ENCODE measurements around the gene SCLY. TPM values are rescaled to one million over a fixed set of nuclear protein-coding genes. Genes with fewer than 3 reads are reported as not detected.

The SCLY gene
- polyA plus RNA-seq, 1 experiment, result 7.7 TPM

DNA sequence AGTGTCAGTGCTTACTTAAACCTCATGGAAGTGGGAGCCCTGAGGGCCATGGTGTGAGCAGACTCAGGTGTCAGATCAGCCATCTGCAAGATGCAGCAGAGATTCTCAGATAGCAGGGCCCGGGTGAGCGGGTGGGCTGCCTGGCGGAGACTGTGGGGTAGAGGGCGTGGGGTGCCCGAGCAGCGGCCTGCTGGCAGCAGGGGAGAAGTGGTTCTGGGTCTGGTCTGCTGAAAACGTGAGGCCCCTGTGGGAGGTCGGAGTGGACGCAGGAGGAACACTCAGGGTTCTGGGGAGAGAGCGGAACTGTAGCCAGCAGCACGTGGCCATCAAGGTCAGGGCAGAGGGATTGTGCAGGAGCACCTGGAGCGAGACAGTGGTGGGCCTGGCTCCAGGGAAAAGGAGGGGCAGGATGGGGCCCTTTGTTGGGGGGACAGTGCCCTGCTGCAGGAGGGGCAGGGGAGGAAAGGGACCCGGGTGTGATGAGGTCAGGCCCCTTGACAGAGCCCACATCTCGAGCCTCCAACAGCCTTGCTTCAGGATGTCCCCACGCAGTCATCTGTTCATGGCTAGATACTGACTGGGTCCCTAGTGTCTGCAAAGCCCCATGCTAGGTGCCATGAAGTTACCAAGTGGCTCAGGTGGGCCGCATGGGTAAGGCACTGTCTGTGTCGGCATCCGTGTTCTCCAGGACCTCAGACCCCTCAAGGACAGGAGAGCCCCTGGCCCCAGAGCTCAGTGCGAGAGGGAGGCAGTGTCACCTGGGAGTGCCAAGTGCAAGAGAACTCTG is 36.6 kb downstream of the SCLY start:
- H3K4me3 ChIP-seq (ENCODE audit: low read depth, low read length), result no peak overlapping the region
- TF ChIP-seq, protein P1, sequence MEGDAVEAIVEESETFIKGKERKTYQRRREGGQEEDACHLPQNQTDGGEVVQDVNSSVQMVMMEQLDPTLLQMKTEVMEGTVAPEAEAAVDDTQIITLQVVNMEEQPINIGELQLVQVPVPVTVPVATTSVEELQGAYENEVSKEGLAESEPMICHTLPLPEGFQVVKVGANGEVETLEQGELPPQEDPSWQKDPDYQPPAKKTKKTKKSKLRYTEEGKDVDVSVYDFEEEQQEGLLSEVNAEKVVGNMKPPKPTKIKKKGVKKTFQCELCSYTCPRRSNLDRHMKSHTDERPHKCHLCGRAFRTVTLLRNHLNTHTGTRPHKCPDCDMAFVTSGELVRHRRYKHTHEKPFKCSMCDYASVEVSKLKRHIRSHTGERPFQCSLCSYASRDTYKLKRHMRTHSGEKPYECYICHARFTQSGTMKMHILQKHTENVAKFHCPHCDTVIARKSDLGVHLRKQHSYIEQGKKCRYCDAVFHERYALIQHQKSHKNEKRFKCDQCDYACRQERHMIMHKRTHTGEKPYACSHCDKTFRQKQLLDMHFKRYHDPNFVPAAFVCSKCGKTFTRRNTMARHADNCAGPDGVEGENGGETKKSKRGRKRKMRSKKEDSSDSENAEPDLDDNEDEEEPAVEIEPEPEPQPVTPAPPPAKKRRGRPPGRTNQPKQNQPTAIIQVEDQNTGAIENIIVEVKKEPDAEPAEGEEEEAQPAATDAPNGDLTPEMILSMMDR (IDR thresholded peaks at IDR 0.05; ENCODE audit: insufficient read depth, low read depth, low read length), result no peak
- no peaks in the 10 kb centered on the region for H3K27me3 ChIP-seq (ENCODE audit: control insufficient read depth, insufficient read depth, low read length)
- ChIA-PET CTCF (no interaction called here), POLR2A (no interaction called here)
- H3K36me3 ChIP-seq (ENCODE audit: control insufficient read depth, insufficient read depth, low read length), result no peaks in the 10 kb centered on the region
- no peak for DNase-seq (ENCODE audit: low read depth)

DNA sequence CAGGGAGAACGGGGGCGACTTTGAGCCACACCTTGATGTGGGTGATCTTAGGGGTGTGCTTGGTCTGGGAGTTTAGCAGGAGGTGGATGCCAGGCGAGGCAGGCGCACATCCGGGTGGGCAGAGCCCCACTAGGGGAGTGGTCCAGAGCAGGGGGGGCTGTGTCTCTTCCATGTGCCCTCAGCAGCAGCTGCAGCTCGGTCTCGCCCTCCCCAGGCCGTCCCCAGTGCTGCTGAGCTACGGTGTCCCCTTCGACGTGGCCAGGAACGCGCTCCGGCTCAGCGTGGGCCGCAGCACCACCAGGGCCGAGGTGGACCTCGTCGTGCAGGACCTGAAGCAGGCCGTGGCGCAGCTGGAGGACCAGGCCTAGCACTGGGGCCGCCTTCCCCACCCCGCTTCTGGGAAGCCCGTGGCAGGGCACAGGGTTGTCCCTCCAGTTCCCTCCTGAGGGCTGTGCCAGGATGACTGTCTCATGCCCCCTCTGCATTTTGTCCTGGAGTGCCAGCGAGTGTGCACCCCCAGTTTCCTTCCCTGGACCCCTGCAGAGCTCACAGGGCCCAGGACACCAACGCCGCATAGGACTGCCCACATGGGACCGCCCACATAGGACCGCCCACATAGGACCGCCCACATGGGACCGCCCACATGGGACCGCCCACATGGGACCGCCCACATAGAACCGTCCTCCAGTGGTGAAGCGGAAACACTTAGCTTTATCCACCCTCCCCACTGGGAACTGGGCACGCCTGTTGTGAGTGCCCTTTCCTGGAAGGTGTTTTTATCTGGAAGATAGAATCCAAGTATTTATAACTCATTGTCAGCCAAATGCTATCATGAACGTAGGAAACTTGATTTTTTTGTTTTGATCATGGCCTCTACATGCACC is 37.4 kb downstream of the SCLY start:
- POLR2A ChIA-PET, result no interaction called here
- no peak overlapping the region for H3K4me3 ChIP-seq (ENCODE audit: low read depth, low read length)
- no peaks in the 10 kb centered on the region for H3K36me3 ChIP-seq (ENCODE audit: control insufficient read depth, insufficient read depth, low read length)
- H3K27me3 ChIP-seq (ENCODE audit: control insufficient read depth, insufficient read depth, low read length), result no peaks in the 10 kb centered on the region
- TF ChIP-seq, protein P1 (IDR thresholded peaks at IDR 0.05; ENCODE audit: insufficient read depth, low read depth, low read length), result no peak
- CTCF ChIA-PET, result no interaction called here
- no peak for DNase-seq (ENCODE audit: low read depth)

DNA sequence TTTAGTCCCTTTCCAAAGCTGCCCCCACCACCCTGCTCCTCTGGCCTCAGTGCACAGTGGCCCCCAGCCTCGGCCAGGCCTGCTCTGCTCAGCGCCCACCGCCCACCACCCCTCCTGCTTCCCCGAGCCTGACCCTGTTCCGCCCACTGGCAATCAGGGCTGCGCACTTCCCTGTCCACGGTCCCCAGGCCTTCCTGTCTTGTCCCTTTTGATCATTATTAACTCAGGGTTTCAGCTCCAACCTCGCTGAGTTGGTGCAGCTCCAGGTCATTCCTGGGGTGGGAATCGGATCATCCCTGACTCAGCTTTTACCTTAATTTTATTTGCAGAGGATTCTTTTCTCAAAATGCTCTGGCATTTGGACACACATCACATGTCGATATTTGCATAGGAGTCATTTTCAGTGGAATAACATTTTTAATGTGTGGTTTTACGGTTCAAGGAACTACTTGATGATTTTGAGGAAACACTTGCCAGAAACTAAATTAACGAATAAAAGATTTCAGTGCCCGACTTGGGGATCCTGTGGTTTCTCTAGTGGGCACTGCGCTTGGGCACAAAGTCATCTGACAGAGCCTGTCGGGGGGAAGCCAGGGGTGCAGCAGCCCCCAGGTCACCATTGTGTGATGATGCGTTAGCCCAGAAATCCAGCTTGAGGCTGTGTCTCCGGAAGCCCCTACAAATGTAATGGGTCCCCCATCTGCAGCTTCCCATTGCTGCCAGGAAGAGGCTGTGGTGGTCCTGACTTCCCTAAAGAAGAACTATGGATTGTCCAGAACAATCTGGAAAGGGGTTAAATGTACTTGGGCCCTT is 38.3 kb downstream of the SCLY start:
- Histone ChIP-seq H3K36me3 (ENCODE audit: control insufficient read depth, insufficient read depth, low read length) (no peaks in the 10 kb centered on the region), H3K4me3 (ENCODE audit: low read depth, low read length) (no peak overlapping the region), H3K27me3 (ENCODE audit: control insufficient read depth, insufficient read depth, low read length) (no peaks in the 10 kb centered on the region)
- ChIA-PET POLR2A (no interaction called here), CTCF (no interaction called here)
- TF ChIP-seq, protein P1 (IDR thresholded peaks at IDR 0.05; ENCODE audit: insufficient read depth, low read depth, low read length), result no peak
- no peak for DNase-seq (ENCODE audit: low read depth)

DNA sequence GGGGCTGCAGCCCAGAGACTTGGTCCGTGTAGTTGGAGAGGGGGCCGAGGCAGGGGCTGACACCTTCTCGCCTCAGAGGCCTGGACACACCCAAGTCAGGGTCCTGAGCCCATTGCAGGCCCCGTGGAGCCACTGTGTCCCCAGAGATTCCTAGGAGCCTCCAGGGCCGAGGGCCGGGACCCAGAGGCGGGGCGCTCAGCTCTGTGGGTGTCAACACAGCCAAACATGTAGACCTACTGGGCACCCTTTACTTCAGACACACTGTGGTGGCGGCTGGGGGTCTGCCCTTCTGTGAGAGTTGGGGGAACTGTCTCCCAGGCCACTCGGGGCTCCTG is 38.9 kb downstream of the SCLY start:
- TF ChIP-seq, protein P1 (IDR thresholded peaks at IDR 0.05; ENCODE audit: insufficient read depth, low read depth, low read length), result no peak
- Histone ChIP-seq H3K27me3 (ENCODE audit: control insufficient read depth, insufficient read depth, low read length) (no peaks in the 10 kb centered on the region), H3K4me3 (ENCODE audit: low read depth, low read length) (no peak overlapping the region), H3K36me3 (ENCODE audit: control insufficient read depth, insufficient read depth, low read length) (no peaks in the 10 kb centered on the region)
- ChIA-PET CTCF (no interaction called here), POLR2A (no interaction called here)
- no peak for DNase-seq (ENCODE audit: low read depth)
